ENCODE measurements around the gene SDF2L1.
"Not testable (repeated sequence)": the region's sequence is repeated elsewhere in the genome, so short reads cannot be mapped to it uniquely, and the experiment has no call there.

Gene SDF2L1

GRCh38 chr22:21641789-21642583 is at the start of gene SDF2L1:
Gene SDF2L1 (plus strand): TSS chr22:21642302. CDS start chr22:21642337, 35 bp downstream.
- peaks cover 31% of the 10 kb centered on the region for H3K4me1 Mint-ChIP-seq

GRCh38 chr22:21592422-21592821 is 49.7 kb upstream of the SDF2L1 start:
- no peak overlapping the region for H3K27ac Mint-ChIP-seq (ENCODE audit: low read depth)
- peaks cover 38% of the 10 kb centered on the region for H3K36me3 Mint-ChIP-seq (ENCODE audit: insufficient read depth)
- no peaks in the 10 kb centered on the region for H3K9me3 Mint-ChIP-seq
- DNase-seq (ENCODE audit: low spot score in 2 of 2), result no peak
- peaks cover 74% of the 10 kb centered on the region for H3K4me1 Mint-ChIP-seq
- H3K27me3 Mint-ChIP-seq, result no peaks in the 10 kb centered on the region
- ATAC-seq (replicated peaks; ENCODE audit: extremely low read depth, poor library complexity, severe bottlenecking), result no peak
- H3K4me3 Mint-ChIP-seq, result no peak overlapping the region

More at GRCh38 chr22:21641789-21642583, at the start of gene SDF2L1:
- Mint-ChIP-seq H3K27me3 (no peaks in the 10 kb centered on the region), H3K4me3 (peak within 1 kb of the TSS; percentile 72), H3K27ac (ENCODE audit: low read depth) (peak within 1 kb of the TSS; percentile 63), H3K36me3 (ENCODE audit: insufficient read depth) (peaks cover 20% of the 10 kb centered on the region), H3K9me3 (no peaks in the 10 kb centered on the region)
- DNase-seq (ENCODE audit: low spot score in 2 of 2), result peak; percentile 95 to 98
- ATAC-seq (replicated peaks; ENCODE audit: extremely low read depth, poor library complexity, severe bottlenecking), result peak; percentile 99

GRCh38 chr22:21593406-21594232 is 48.5 kb upstream of the SDF2L1 start:
- H3K4me3 Mint-ChIP-seq, result no peak overlapping the region

GRCh38 chr22:21594865-21595452 is 47.1 kb upstream of the SDF2L1 start:
- no peak for ATAC-seq (replicated peaks; ENCODE audit: extremely low read depth, poor library complexity, severe bottlenecking)
- Mint-ChIP-seq H3K4me1 (peaks cover 78% of the 10 kb centered on the region), H3K4me3 (no peak overlapping the region), H3K27ac (ENCODE audit: low read depth) (peak overlapping the region; percentile 90), H3K9me3 (no peaks in the 10 kb centered on the region), H3K36me3 (ENCODE audit: insufficient read depth) (peaks cover 50% of the 10 kb centered on the region), H3K27me3 (no peaks in the 10 kb centered on the region)
- no peak for DNase-seq (ENCODE audit: low spot score in 2 of 2)

More at GRCh38 chr22:21593406-21594232, 48.5 kb upstream of the SDF2L1 start:
- Mint-ChIP-seq H3K36me3 (ENCODE audit: insufficient read depth) (peaks cover 46% of the 10 kb centered on the region), H3K9me3 (no peaks in the 10 kb centered on the region), H3K27ac (ENCODE audit: low read depth) (peak overlapping the region; percentile 90), H3K4me1 (peaks cover 72% of the 10 kb centered on the region), H3K27me3 (no peaks in the 10 kb centered on the region)
- ATAC-seq (replicated peaks; ENCODE audit: extremely low read depth, poor library complexity, severe bottlenecking) (no peak), DNase-seq (ENCODE audit: low spot score in 2 of 2) (no peak)

GRCh38 chr22:21596356-21597135 is 45.6 kb upstream of the SDF2L1 start:
- DNase-seq (ENCODE audit: low spot score in 2 of 2); ATAC-seq (replicated peaks; ENCODE audit: extremely low read depth, poor library complexity, severe bottlenecking); H3K4me3 Mint-ChIP-seq; H3K9me3 Mint-ChIP-seq; H3K27me3 Mint-ChIP-seq; H3K27ac Mint-ChIP-seq (ENCODE audit: low read depth): not testable (repeated sequence)
- Mint-ChIP-seq H3K4me1 (peaks cover 62% of the 10 kb centered on the region), H3K36me3 (ENCODE audit: insufficient read depth) (peaks cover 48% of the 10 kb centered on the region)

GRCh38 chr22:21598302-21598701 is 43.8 kb upstream of the SDF2L1 start:
- ATAC-seq (replicated peaks; ENCODE audit: extremely low read depth, poor library complexity, severe bottlenecking) (no peak), DNase-seq (ENCODE audit: low spot score in 2 of 2) (no peak)
- H3K27me3 Mint-ChIP-seq, result no peaks in the 10 kb centered on the region
- peaks cover 48% of the 10 kb centered on the region for H3K36me3 Mint-ChIP-seq (ENCODE audit: insufficient read depth)
- peak overlapping the region; percentile 36 for H3K27ac Mint-ChIP-seq (ENCODE audit: low read depth)
- H3K4me3 Mint-ChIP-seq, result no peak overlapping the region
- H3K9me3 Mint-ChIP-seq, result no peaks in the 10 kb centered on the region
- H3K4me1 Mint-ChIP-seq, result peaks cover 61% of the 10 kb centered on the region

- no peaks in the 10 kb centered on the region for H3K27me3 Mint-ChIP-seq
- H3K36me3 Mint-ChIP-seq (ENCODE audit: insufficient read depth), result peaks cover 44% of the 10 kb centered on the region
- ATAC-seq (replicated peaks; ENCODE audit: extremely low read depth, poor library complexity, severe bottlenecking) (no peak), DNase-seq (ENCODE audit: low spot score in 2 of 2) (no peak)
- no peak overlapping the region for H3K4me3 Mint-ChIP-seq
- no peaks in the 10 kb centered on the region for H3K9me3 Mint-ChIP-seq
- peak overlapping the region; percentile 32 for H3K27ac Mint-ChIP-seq (ENCODE audit: low read depth)
- peaks cover 51% of the 10 kb centered on the region for H3K4me1 Mint-ChIP-seq
These were observed 42.8 kb upstream of the SDF2L1 start for GRCh38 chr22:21599053-21599893.

- Mint-ChIP-seq H3K9me3 (no peaks in the 10 kb centered on the region), H3K27me3 (no peaks in the 10 kb centered on the region), H3K4me1 (peaks cover 43% of the 10 kb centered on the region), H3K27ac (ENCODE audit: low read depth) (peak overlapping the region; percentile 16), H3K36me3 (ENCODE audit: insufficient read depth) (peaks cover 24% of the 10 kb centered on the region), H3K4me3 (no peak overlapping the region)
- ATAC-seq (replicated peaks; ENCODE audit: extremely low read depth, poor library complexity, severe bottlenecking), result no peak
- no peak for DNase-seq (ENCODE audit: low spot score in 2 of 2)
These were observed 39.5 kb upstream of the SDF2L1 start for GRCh38 chr22:21602579-21602978.

GRCh38 chr22:21603973-21604372 is 38.1 kb upstream of the SDF2L1 start:
- Mint-ChIP-seq H3K9me3 (no peaks in the 10 kb centered on the region), H3K4me3 (no peak overlapping the region), H3K36me3 (ENCODE audit: insufficient read depth) (peaks cover 17% of the 10 kb centered on the region), H3K4me1 (peaks cover 37% of the 10 kb centered on the region), H3K27me3 (no peaks in the 10 kb centered on the region), H3K27ac (ENCODE audit: low read depth) (no peak overlapping the region)
- ATAC-seq (replicated peaks; ENCODE audit: extremely low read depth, poor library complexity, severe bottlenecking), result no peak
- no peak for DNase-seq (ENCODE audit: low spot score in 2 of 2)

GRCh38 chr22:21605887-21606564 is 36.1 kb upstream of the SDF2L1 start:
- H3K4me1 Mint-ChIP-seq, result peaks cover 29% of the 10 kb centered on the region
- DNase-seq (ENCODE audit: low spot score in 2 of 2), result no peak
- H3K4me3 Mint-ChIP-seq, result no peak overlapping the region
- H3K9me3 Mint-ChIP-seq, result no peaks in the 10 kb centered on the region
- H3K27me3 Mint-ChIP-seq, result no peaks in the 10 kb centered on the region
- no peak overlapping the region for H3K27ac Mint-ChIP-seq (ENCODE audit: low read depth)
- ATAC-seq (replicated peaks; ENCODE audit: extremely low read depth, poor library complexity, severe bottlenecking), result no peak
- peaks cover 14% of the 10 kb centered on the region for H3K36me3 Mint-ChIP-seq (ENCODE audit: insufficient read depth)

GRCh38 chr22:21606775-21607174 is 35.3 kb upstream of the SDF2L1 start:
- no peak for ATAC-seq (replicated peaks; ENCODE audit: extremely low read depth, poor library complexity, severe bottlenecking)
- H3K27ac Mint-ChIP-seq (ENCODE audit: low read depth), result peak overlapping the region; percentile 82
- no peak for DNase-seq (ENCODE audit: low spot score in 2 of 2)
- peaks cover 20% of the 10 kb centered on the region for H3K36me3 Mint-ChIP-seq (ENCODE audit: insufficient read depth)
- no peak overlapping the region for H3K4me3 Mint-ChIP-seq
- H3K9me3 Mint-ChIP-seq, result no peaks in the 10 kb centered on the region
- H3K4me1 Mint-ChIP-seq, result peaks cover 35% of the 10 kb centered on the region
- H3K27me3 Mint-ChIP-seq, result no peaks in the 10 kb centered on the region

All from central memory CD8-positive, alpha-beta T cell (primary cell).